Fibroblast of villous mesenchyme (primary cell): ENCODE data around the gene PLEKHG4. TPM values are rescaled to one million over a fixed set of nuclear protein-coding genes. Genes with fewer than 3 reads are reported as not detected.

Source experiments
- DNase-seq: peaks from one replicate; pipeline ENCODE4 v3.0.0-alpha.2; 2010; ENCODE audit warnings: low read depth
- H3K4me3 ChIP-seq: 2 replicates; pipeline ENCODE4 v1.5.1; 2011; ENCODE audit warnings: low read depth, mild to moderate bottlenecking, low read length
- CTCF ChIP-seq: IDR thresholded peaks from 2 replicates; pipeline ENCODE4 v1.5.1; 2012; ENCODE audit warnings: low read depth, mild to moderate bottlenecking, low read length; ENCODE audit not compliant: insufficient read depth
- total RNA-seq: library from RNA; depleted of rRNA; stranded (reverse); fragments of >200 nt; gene quantifications from 2 replicates; pipeline ENCODE4 v1.2.3, GENCODE V29; 2012

PLEKHG4 gene
- total RNA-seq, 1 donor, result 18.1 TPM

GRCh38 chr16:67311607-67312488 is 32.5 kb downstream of the PLEKHG4 start:
- DNase-seq, result peak; percentile 100
- TF ChIP-seq CTCF, result no peak

GRCh38 chr16:67312719-67313118 is 33.4 kb downstream of the PLEKHG4 start:
- no peak overlapping the region for H3K4me3 ChIP-seq
- no peak for TF ChIP-seq CTCF
- peak; percentile 95 for DNase-seq

More at GRCh38 chr16:67311607-67312488, 32.5 kb downstream of the PLEKHG4 start:
- no peak overlapping the region for H3K4me3 ChIP-seq

- no peak for DNase-seq
- TF ChIP-seq CTCF, result no peak
- no peak overlapping the region for H3K4me3 ChIP-seq
Observed at GRCh38 chr16:67317853-67318252, 38.5 kb downstream of the PLEKHG4 start.

- TF ChIP-seq CTCF, result no peak
- H3K4me3 ChIP-seq, result peak overlapping the region; percentile 63
- no peak for DNase-seq
Observed at GRCh38 chr16:67326115-67326471, 46.8 kb downstream of the PLEKHG4 start.

- TF ChIP-seq CTCF, result peak; percentile 50
- H3K4me3 ChIP-seq, result peak within 1 kb of the TSS; percentile 63
- peak; percentile 37 for DNase-seq
Observed at GRCh38 chr16:67326472-67327309, 47.4 kb downstream of the PLEKHG4 start, which contains the start of the genes KCTD19 and LRRC36. TSS of gene KCTD19 (minus strand) at chr16:67326741. CDS start at chr16:67326707, 34 bp downstream. TSS of gene LRRC36 (plus strand) at chr16:67326815. CDS start at chr16:67326863, 48 bp downstream.

- DNase-seq, result no peak
- H3K4me3 ChIP-seq, result no peak overlapping the region
- no peak for TF ChIP-seq CTCF
Observed at GRCh38 chr16:67327743-67328142, 48.4 kb downstream of the PLEKHG4 start.
